GM19239 (cell line): Measurements from ENCODE around the gene ALOX5.
A peak's percentile ranks its signal among the peaks of the same experiment; 100 is the strongest.
"Not testable (repeated sequence)": the region's sequence is repeated elsewhere in the genome, so short reads cannot be mapped to it uniquely, and the experiment has no call there.

Experiments
- DNase-seq: peaks from one replicate; pipeline ENCODE4 v3.0.0; 2011; ENCODE audit warnings: low spot score; ENCODE audit not compliant: insufficient read length
- FAIRE-seq: peaks from 2 replicates; lab custom pipeline; 2011; peaks lifted over from hg19 to GRCh38; lab: Jason Lieb, UNC

Gene ALOX5

GRCh38 chr10:45373003-45373575, 927 bp upstream of the ALOX5 start:
- FAIRE-seq: peak; percentile 89

GRCh38 chr10:45374350-45375052, 485 bp downstream of the ALOX5 start:
- peak; percentile 33 for FAIRE-seq

More at GRCh38 chr10:45373003-45373575, 927 bp upstream of the ALOX5 start:
- DNase-seq: no peak

DNA sequence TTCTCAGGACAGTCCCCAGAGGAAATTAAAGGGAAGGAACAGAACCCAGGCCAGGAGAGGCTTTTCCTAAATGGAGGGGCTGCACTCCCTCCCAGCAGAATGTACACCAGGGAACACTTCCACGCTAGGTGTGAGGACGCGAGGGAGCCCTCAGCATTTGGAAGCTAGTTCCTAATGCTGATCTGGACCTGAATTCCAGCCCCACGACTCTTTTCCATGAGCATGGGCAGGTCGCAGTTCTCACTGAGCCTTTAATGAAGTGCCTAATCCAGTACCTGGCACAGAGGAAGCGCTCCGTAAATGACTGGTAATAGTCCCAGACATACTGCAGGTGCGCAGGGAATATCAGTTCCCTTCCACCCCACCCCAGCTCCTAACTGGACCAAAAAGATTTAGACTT, 1.1 kb downstream of the ALOX5 start:
- FAIRE-seq: no peak
- no peak for DNase-seq

More at GRCh38 chr10:45374350-45375052, 485 bp downstream of the ALOX5 start:
- no peak for DNase-seq

DNA sequence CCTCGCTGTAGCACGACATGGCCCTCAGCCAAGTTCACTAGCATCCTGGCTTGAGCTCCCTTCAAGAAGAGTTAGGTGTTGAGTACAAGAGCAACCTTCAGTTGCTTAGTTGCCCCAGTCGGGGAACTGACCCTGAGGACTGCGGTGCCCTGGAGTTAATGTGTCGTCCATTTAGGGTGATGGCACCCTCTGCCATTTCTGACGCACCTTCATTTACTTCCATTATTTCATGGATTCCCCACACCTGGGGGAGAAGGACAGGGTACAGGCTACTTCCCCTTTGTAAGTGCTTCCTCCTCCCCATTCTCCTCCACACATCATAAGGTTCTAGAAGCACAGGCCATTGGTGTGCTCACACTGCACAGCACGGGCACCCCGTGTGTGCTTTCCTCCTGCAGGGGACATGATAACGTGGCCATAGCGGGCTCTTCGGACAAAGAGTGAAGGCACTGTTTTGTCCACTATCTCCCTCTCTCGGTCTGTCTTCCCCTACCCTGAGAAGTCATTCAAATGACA, 1.8 kb downstream of the ALOX5 start:
- peak; percentile 78 for FAIRE-seq

DNA sequence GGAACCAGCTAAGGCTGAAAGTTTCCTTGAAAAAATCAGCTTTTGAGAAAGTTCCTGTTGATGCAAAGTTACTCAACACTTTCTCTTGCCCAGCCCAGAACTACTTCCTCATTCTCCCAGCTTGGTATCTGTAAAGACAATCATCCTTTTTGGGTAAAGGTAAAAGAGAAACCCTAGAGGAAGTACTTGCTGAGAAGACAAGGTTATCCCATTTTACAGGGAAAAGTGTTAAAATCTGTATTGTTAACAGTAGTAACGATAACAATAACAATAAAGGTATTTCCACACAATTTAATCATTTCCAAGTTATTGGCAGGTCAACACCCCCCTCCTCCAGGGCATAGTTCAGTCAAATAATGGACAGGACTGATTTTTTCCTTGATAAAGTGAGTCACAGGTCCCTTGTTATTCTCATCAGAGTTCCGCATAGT, 2.4 kb downstream of the ALOX5 start:
- no peak for DNase-seq

More for the DNA sequence above, 1.8 kb downstream of the ALOX5 start:
- no peak for DNase-seq

DNA sequence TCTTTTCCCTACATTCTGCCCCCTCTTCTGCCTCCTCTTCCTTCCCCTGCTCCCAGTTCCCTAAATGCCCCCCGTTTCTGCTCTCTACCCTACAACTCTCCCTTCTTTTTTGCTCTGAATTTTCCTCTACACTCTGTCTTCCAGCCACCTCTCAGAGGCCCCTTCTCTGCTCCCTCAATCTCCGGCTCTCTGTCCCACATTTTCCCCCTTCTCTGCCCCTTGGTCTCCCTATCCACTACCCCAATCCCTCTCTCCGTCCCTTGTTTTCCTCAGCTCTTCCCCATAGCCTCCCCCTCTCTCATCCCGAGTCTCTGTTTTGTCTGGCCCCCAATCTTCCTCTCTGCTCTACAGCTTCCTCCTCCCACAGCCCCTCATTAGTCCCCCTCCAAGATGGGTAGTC, 3.3 kb downstream of the ALOX5 start:
- FAIRE-seq (no peak), DNase-seq (no peak)

More for the DNA sequence above, 2.4 kb downstream of the ALOX5 start:
- peak; percentile 97 for FAIRE-seq

GRCh38 chr10:45377858-45378257, 3.8 kb downstream of the ALOX5 start:
- DNase-seq: no peak
- no peak for FAIRE-seq

DNA sequence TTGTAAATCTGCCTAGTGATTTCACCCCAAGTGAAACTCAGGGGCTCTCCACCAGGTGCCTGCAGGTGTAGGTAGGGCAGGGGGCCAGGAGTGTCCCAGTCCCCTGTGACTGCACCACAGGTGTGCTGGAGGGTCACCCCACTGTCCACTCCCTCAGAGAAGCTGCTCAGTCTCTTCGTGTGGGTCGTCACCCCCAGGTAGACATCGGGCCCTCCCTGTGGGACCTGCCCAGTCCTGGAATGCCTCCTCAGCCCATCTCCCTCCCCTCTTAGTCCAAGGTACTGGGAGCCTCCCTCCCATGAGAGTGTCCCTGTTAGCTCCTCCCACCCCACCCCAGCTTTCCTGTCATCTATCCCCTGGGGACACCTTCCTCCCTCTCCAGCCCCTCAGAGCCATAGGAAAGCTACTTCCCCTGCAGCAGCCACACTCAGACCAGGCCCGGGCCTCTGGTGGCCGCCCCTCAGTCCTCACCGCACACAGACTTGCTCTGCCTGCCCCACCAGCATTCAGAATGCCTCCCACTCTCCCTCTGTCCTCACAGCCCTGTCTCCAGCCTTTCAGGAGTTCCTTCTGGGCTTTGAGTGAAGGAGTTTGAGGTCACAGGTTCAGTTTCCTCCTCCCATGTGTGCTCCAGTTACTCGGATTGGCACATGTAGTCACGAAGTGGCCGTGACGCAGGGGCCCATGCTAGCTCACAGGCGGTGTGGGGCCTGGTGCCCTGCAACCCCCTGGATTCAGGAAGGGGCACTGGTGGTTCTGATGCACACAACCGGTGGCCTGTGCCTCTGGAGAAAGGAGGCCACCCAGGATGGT, 5.1 kb downstream of the ALOX5 start:
- DNase-seq (no peak), FAIRE-seq (no peak)

GRCh38 chr10:45379891-45380540, 6.0 kb downstream of the ALOX5 start:
- peak; percentile 14 for FAIRE-seq
- DNase-seq: no peak

DNA sequence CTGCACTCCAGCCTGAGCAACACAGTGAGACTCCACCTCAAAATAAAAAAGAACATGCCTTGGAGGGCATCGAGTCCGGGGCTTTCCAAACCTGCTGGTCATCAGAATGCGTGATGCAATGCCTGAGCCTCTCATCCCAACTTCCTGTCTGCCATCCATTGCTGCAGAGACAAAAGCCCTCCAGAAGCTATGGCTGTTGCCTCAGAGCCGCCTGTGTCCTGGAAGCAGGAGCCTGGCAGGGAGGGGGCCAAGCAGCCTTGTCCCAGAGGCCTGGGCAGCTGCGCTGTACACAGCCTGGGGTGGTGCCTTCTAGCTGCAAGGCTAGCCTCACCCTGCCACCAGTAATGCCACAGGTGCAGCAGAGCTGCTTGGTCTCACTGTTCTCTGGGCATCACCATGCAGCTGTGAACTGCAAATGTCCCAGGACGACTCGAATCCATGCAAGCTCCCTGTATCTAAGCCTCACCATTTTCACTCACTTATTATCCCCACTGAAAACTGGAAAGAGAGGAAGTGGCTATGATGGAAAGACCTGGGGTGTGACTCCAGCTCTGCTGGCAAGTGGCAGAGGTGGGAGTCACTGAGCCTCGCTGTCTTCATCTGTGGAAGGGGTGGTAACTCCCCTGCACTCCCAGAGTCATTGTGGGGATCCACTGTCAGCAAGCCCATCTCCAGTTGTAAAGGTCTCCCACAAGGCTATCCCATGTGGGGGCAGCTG, 7.0 kb downstream of the ALOX5 start:
- DNase-seq: no peak
- FAIRE-seq: no peak

- FAIRE-seq: no peak
- no peak for DNase-seq
Observed at GRCh38 chr10:45382591-45382990, 8.6 kb downstream of the ALOX5 start.

GRCh38 chr10:45383682-45384330, 9.8 kb downstream of the ALOX5 start:
- FAIRE-seq (no peak), DNase-seq (no peak)

GRCh38 chr10:45386657-45387056, 12.6 kb downstream of the ALOX5 start:
- FAIRE-seq: no peak
- no peak for DNase-seq

DNA sequence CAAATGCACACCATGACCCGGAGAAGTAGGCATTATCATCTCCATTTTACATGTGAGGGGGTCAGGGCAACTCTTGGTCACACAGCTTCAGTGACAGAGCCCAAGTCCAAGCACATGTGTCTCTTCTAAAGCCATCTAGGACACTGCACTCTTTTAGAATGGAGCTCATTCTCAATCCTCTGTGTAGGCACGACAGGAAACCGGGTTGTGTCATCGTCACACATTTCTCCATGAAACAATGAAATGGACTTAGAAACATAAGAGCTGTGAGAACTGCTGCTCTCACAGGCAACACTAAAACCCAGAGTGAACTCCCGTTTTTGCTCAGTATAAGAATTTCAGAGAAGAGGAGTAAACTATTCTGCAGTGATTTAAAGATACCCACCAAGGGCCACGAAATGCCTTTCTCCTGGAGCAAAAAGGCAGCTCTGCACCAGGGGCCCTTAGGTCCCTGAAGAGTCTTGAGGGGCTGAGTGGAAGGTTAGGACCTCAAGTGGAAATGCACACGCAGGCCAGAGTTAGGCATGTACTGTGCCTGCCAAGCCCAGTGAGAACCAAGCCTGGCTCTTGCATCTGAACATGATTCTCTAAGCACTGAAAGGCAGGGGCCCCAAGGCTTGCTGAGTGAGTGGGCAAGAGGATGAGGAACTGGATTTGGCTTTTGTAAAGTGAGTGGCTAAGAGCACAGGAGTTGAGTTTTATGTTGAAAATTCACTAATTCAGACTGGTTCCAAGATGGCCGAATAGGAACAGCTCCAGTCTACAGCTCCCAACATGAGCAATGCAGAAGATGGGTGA, 13.3 kb downstream of the ALOX5 start:
- FAIRE-seq (no peak), DNase-seq (no peak)

GRCh38 chr10:45389671-45390070, 15.7 kb downstream of the ALOX5 start:
- DNase-seq, FAIRE-seq: not testable (repeated sequence)

GRCh38 chr10:45391636-45392035, 17.6 kb downstream of the ALOX5 start:
- DNase-seq, FAIRE-seq: not testable (repeated sequence)

DNA sequence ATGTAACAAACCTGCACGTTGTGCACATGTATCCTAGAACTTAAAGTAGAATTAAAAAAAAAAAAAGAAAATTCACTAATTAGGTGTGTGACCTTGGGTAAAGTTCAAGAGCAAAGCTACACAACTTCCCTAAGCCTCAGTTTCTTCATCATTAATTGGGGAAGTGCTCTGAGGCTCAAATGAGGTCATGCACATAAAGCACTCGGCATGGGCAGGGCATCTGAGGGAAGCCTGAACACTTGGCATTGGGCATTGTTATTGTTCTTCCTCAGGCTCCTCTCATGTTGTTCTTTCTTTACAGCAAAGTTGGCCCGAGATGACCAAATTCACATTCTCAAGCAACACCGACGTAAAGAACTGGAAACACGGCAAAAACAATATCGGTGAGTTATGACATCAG, 21.5 kb downstream of the ALOX5 start:
- FAIRE-seq: no peak
- DNase-seq: no peak

DNA sequence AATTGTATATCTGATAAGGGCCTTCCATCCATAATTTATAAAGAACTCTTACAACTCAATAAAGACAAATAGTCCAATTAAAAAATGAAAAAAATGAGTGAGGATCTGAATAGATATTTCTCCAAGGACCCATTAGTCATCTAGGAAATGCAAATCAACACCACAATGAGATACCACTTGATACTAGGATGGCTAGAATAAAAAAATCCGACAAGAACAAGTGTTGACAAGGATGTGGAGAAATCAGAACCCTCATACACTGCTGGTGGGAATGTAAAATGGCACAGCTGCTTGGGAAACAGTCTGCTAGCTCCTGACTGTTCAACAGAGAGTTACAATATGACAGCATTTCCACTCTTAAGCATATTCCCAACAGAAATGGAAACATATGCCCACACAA, 24.6 kb downstream of the ALOX5 start:
- no peak for FAIRE-seq
- no peak for DNase-seq
